Central memory CD4-positive, alpha-beta T cell (primary cell): ENCODE data around the gene RNF32.
"Not testable (repeated sequence)": the region's sequence is repeated elsewhere in the genome, so short reads cannot be mapped to it uniquely, and the experiment has no call there.

Experiments
- DNase-seq: peaks from one replicate; pipeline ENCODE4 v3.0.0; 2022

The RNF32 gene

GRCh38 chr7:156642306-156643045, 1.9 kb downstream of the RNF32 start:
- DNase-seq: no peak

GRCh38 chr7:156647330-156647729, 6.8 kb downstream of the RNF32 start:
- not testable (repeated sequence) for DNase-seq

GRCh38 chr7:156650042-156650441, 9.5 kb downstream of the RNF32 start:
- DNase-seq: no peak

- DNase-seq: no peak
These were observed 10.9 kb downstream of the RNF32 start for GRCh38 chr7:156651474-156651873.

GRCh38 chr7:156652886-156653568, 12.5 kb downstream of the RNF32 start:
- no peak for DNase-seq

- DNase-seq: no peak
These were observed 14.1 kb downstream of the RNF32 start for GRCh38 chr7:156654511-156655234.

GRCh38 chr7:156655251-156655650, 14.7 kb downstream of the RNF32 start:
- DNase-seq: no peak

GRCh38 chr7:156655983-156656382, 15.4 kb downstream of the RNF32 start:
- no peak for DNase-seq

GRCh38 chr7:156656598-156656997, 16.0 kb downstream of the RNF32 start:
- no peak for DNase-seq

GRCh38 chr7:156657681-156658080, 17.1 kb downstream of the RNF32 start:
- DNase-seq: no peak

- no peak for DNase-seq
These were observed 18.6 kb downstream of the RNF32 start for GRCh38 chr7:156659203-156659602.

- no peak for DNase-seq
These were observed 19.4 kb downstream of the RNF32 start for GRCh38 chr7:156659961-156660360.

- no peak for DNase-seq
These were observed 21.1 kb downstream of the RNF32 start for GRCh38 chr7:156661637-156662036.

GRCh38 chr7:156662277-156662676, 21.7 kb downstream of the RNF32 start:
- no peak for DNase-seq

- no peak for DNase-seq
These were observed 24.5 kb downstream of the RNF32 start for GRCh38 chr7:156665101-156665500.

GRCh38 chr7:156666368-156667109, 26.0 kb downstream of the RNF32 start:
- no peak for DNase-seq

- no peak for DNase-seq
These were observed 26.5 kb downstream of the RNF32 start for GRCh38 chr7:156667110-156667426.

GRCh38 chr7:156668130-156668741, 27.7 kb downstream of the RNF32 start:
- no peak for DNase-seq

- DNase-seq: no peak
These were observed 28.7 kb downstream of the RNF32 start for GRCh38 chr7:156669035-156669828.

GRCh38 chr7:156673454-156673853, 32.9 kb downstream of the RNF32 start:
- no peak for DNase-seq

- no peak for DNase-seq
These were observed 33.3 kb downstream of the RNF32 start for GRCh38 chr7:156673902-156674301.

GRCh38 chr7:156675721-156676120, 35.1 kb downstream of the RNF32 start:
- DNase-seq: no peak
